Astrocyte (in vitro differentiated cells and primary cell): ENCODE measurements around the gene ATAD3A. TPM values are rescaled to one million over a fixed set of nuclear protein-coding genes. Genes with fewer than 3 reads are reported as not detected.

Experiments
- DNase-seq: peaks from one replicate; pipeline ENCODE4 v3.0.0-alpha.2; 2010; ENCODE audit warnings: low read depth
- FAIRE-seq: peaks from 2 replicates; lab custom pipeline; 2011; peaks lifted over from hg19 to GRCh38; lab: Jason Lieb, UNC
- H2AFZ ChIP-seq: 2 replicates; pipeline ENCODE4 v1.6.0; 2012; ENCODE audit warnings: low read depth, low read length, inconsistent platforms
- H3K27ac ChIP-seq: 2 replicates; pipeline ENCODE4 v1.5.1; 2011; ENCODE audit warnings: low read depth, low read length, inconsistent platforms
- H3K27me3 ChIP-seq: 2 replicates; pipeline ENCODE4 v1.6.0; 2011; ENCODE audit warnings: low read length, inconsistent platforms; ENCODE audit not compliant: insufficient read depth
- H3K36me3 ChIP-seq: 2 replicates; pipeline ENCODE4 v1.5.1; 2011; ENCODE audit warnings: low read length, inconsistent platforms; ENCODE audit not compliant: insufficient read depth
- H3K4me1 ChIP-seq: 2 replicates; pipeline ENCODE4 v1.5.1; 2011; ENCODE audit warnings: low read length, inconsistent platforms; ENCODE audit not compliant: insufficient read depth
- H3K4me2 ChIP-seq: 2 replicates; pipeline ENCODE4 v1.6.0; 2012; ENCODE audit warnings: low read length, inconsistent platforms
- H3K4me3 ChIP-seq: 2 replicates; pipeline ENCODE4 v1.5.1; 2011; ENCODE audit warnings: low read depth, mild to moderate bottlenecking, low read length, inconsistent platforms; ENCODE audit not compliant: insufficient read depth
- H3K79me2 ChIP-seq: 2 replicates; pipeline ENCODE4 v1.6.0; 2012; ENCODE audit warnings: mild to moderate bottlenecking, low read length, inconsistent platforms; ENCODE audit not compliant: insufficient read depth
- H3K9ac ChIP-seq: 2 replicates; pipeline ENCODE4 v1.6.0; 2012; ENCODE audit warnings: mild to moderate bottlenecking, low read length, inconsistent platforms
- H3K9me3 ChIP-seq: 2 replicates; pipeline ENCODE4 v1.5.1; 2012; ENCODE audit warnings: low read depth, mild to moderate bottlenecking, low read length, inconsistent platforms; ENCODE audit not compliant: insufficient read depth
- H4K20me1 ChIP-seq: 2 replicates; pipeline ENCODE4 v1.6.0; 2012; ENCODE audit warnings: low read length, inconsistent platforms; ENCODE audit not compliant: insufficient read depth
- H3K27ac Mint-ChIP-seq: one replicate; pipeline ENCODE4 v1.8.0; 2021; ENCODE audit warnings: mild to moderate bottlenecking, mixed read lengths; ENCODE audit not compliant: unreplicated experiment
- H3K27me3 Mint-ChIP-seq: one replicate; pipeline ENCODE4 v1.8.0; 2021; ENCODE audit warnings: low read depth, mixed read lengths; ENCODE audit not compliant: unreplicated experiment
- H3K36me3 Mint-ChIP-seq: one replicate; pipeline ENCODE4 v1.8.0; 2021; ENCODE audit warnings: low read depth, mixed read lengths; ENCODE audit not compliant: unreplicated experiment
- H3K4me1 Mint-ChIP-seq: one replicate; pipeline ENCODE4 v1.8.0; 2021; ENCODE audit warnings: low read depth, mixed read lengths; ENCODE audit not compliant: unreplicated experiment
- H3K4me3 Mint-ChIP-seq: one replicate; pipeline ENCODE4 v1.8.0; 2021; ENCODE audit warnings: mild to moderate bottlenecking, moderate library complexity, mixed read lengths; ENCODE audit not compliant: unreplicated experiment
- H3K9me3 Mint-ChIP-seq: one replicate; pipeline ENCODE4 v1.8.0; 2021; ENCODE audit warnings: mild to moderate bottlenecking, mixed read lengths; ENCODE audit not compliant: unreplicated experiment
- CTCF ChIP-seq: IDR thresholded peaks from 2 replicates; pipeline ENCODE4 v1.5.1; 2011; ENCODE audit warnings: low read depth, mild to moderate bottlenecking, inconsistent platforms, low read length, moderate library complexity; ENCODE audit not compliant: insufficient read depth
- EZH2 ChIP-seq: IDR thresholded peaks from 2 replicates; pipeline ENCODE4 v1.6.1; 2012; ENCODE audit warnings: mild to moderate bottlenecking, low read length, inconsistent platforms; ENCODE audit not compliant: insufficient read depth
- total RNA-seq: library from RNA; stranded (reverse); gene quantifications from 2 replicates; pipeline ENCODE4 v1.2.1, GENCODE V29; 2021

ATAD3A gene
- total RNA-seq, 1 donor from 2014 or later = 54.9 TPM

DNA sequence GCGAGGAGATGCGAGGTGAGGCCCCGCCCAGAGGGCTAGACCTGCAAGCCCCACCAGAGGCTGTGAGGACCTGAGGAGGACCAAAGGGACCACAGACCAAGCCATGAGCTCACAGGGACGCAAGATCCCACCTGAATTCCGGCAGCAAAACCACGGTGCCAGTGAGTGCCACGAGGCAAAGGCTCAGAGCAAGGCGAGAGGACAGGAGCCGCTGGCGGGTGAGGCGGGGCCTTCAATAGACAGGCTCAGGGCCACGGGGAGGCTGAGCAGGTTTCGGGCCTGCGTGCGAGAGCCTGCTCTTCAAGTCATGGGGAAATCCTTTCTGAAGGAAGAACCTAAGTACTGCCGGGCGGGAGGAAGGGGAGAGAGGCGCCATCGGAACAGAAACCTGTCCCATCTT, 35.5 kb downstream of the ATAD3A start:
- no peak for TF ChIP-seq EZH2
- no peak for TF ChIP-seq CTCF
- H3K4me2 ChIP-seq = no peak overlapping the region
- H2AFZ ChIP-seq = no peak overlapping the region
- H3K9me3 ChIP-seq = no peaks in the 10 kb centered on the region
- no peaks in the 10 kb centered on the region for H3K27me3 Mint-ChIP-seq
- no peak overlapping the region for H3K27ac Mint-ChIP-seq
- no peaks in the 10 kb centered on the region for H3K4me1 ChIP-seq
- H3K36me3 Mint-ChIP-seq = peaks cover 2% of the 10 kb centered on the region
- no peaks in the 10 kb centered on the region for H3K36me3 ChIP-seq
- peaks cover 19% of the 10 kb centered on the region for H3K79me2 ChIP-seq
- H3K9me3 Mint-ChIP-seq = no peaks in the 10 kb centered on the region
- peaks cover 11% of the 10 kb centered on the region for H3K4me1 Mint-ChIP-seq
- H3K9ac ChIP-seq = no peak overlapping the region
- no peak overlapping the region for H3K27ac ChIP-seq
- peaks cover 36% of the 10 kb centered on the region for H4K20me1 ChIP-seq
- no peak for DNase-seq
- H3K4me3 Mint-ChIP-seq = no peak overlapping the region
- no peak for FAIRE-seq
- H3K4me3 ChIP-seq = no peak overlapping the region
- no peaks in the 10 kb centered on the region for H3K27me3 ChIP-seq

- peak overlapping the region; percentile 68 for H3K27ac Mint-ChIP-seq
- FAIRE-seq = no peak
- TF ChIP-seq CTCF (no peak), EZH2 (no peak)
- peaks cover 2% of the 10 kb centered on the region for H3K36me3 Mint-ChIP-seq
- Histone ChIP-seq H3K4me1 (no peaks in the 10 kb centered on the region), H4K20me1 (peaks cover 37% of the 10 kb centered on the region), H3K27me3 (no peaks in the 10 kb centered on the region), H3K79me2 (peaks cover 21% of the 10 kb centered on the region), H2AFZ (no peak overlapping the region), H3K36me3 (no peaks in the 10 kb centered on the region), H3K9ac (no peak overlapping the region), H3K4me3 (no peak overlapping the region), H3K9me3 (no peaks in the 10 kb centered on the region), H3K27ac (no peak overlapping the region), H3K4me2 (no peak overlapping the region)
- no peaks in the 10 kb centered on the region for H3K9me3 Mint-ChIP-seq
- peaks cover 11% of the 10 kb centered on the region for H3K4me1 Mint-ChIP-seq
- DNase-seq = no peak
- H3K4me3 Mint-ChIP-seq = no peak overlapping the region
- no peaks in the 10 kb centered on the region for H3K27me3 Mint-ChIP-seq
Observed at GRCh38 chr1:1548591-1548990, 36.6 kb downstream of the ATAD3A start.

DNA sequence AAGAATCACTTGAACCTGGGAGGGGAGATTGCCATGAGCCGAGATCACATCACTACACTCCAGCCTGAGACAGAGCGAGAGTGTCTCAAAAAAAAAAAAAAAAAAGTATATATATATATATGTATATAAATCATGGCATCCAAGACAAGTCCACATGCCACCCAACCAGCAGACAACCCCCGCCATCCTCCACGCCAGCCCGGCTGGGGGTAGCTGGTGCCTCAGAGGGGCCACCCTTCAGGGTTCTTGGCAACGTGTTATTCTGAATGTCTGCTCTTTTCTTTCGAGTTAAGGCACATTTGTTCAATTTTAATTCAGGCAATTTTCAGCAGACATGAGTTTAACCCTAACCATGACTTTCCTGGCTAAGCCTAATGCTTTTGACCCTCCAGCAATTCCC, 38.1 kb downstream of the ATAD3A start:
- Mint-ChIP-seq H3K36me3 (peaks cover 6% of the 10 kb centered on the region), H3K4me1 (peaks cover 19% of the 10 kb centered on the region), H3K4me3 (no peak overlapping the region), H3K27me3 (no peaks in the 10 kb centered on the region), H3K27ac (no peak overlapping the region), H3K9me3 (no peaks in the 10 kb centered on the region)
- peaks cover 3% of the 10 kb centered on the region for H3K4me1 ChIP-seq
- TF ChIP-seq CTCF = no peak
- FAIRE-seq (no peak), DNase-seq (no peak)
- H3K4me3 ChIP-seq = no peak overlapping the region
- H3K27ac ChIP-seq = no peak overlapping the region
- H3K27me3 ChIP-seq = no peaks in the 10 kb centered on the region
- H3K36me3 ChIP-seq = no peaks in the 10 kb centered on the region
- no peak overlapping the region for H3K4me2 ChIP-seq
- H3K79me2 ChIP-seq = peaks cover 35% of the 10 kb centered on the region
- no peaks in the 10 kb centered on the region for H3K9me3 ChIP-seq
- no peak overlapping the region for H2AFZ ChIP-seq
- peaks cover 45% of the 10 kb centered on the region for H4K20me1 ChIP-seq
- H3K9ac ChIP-seq = no peak overlapping the region
